SK-N-SH (cell line): ENCODE results near the gene GRIK1. TPM values are rescaled to one million over a fixed set of nuclear protein-coding genes. Genes with fewer than 3 reads are reported as not detected.

Source experiments
- CTCF ChIA-PET: fragments of 300-600, 350-600 bp; formaldehyde crosslinking; extraction: SDS; loops from one replicate; lab custom pipeline; 2021; lab: Yijun Ruan, JAX
- POLR2A ChIA-PET: fragments of 350-600 bp; sonication (Branson Sonifier 250); formaldehyde crosslinking; extraction: SDS; loops from one replicate; lab custom pipeline; 2020; ENCODE audit warnings: antibody characterized with exemption, inconsistent platforms; lab: Yijun Ruan, JAX
- DNase-seq: peaks from one replicate; pipeline ENCODE4 v3.0.0; 2012
- H2AFZ ChIP-seq: fragments of 200-600 bp; sonication (generic); 2 replicates; pipeline ENCODE4 v1.8.1; 2016; ENCODE audit warnings: antibody characterized with exemption, mild to moderate bottlenecking, low read depth
- H3F3A ChIP-seq: fragments of 200-600 bp; sonication (generic); replicated peaks from 2 replicates; pipeline ENCODE3; 2016; ENCODE audit warnings: antibody characterized with exemption, mild to moderate bottlenecking; ENCODE audit not compliant: insufficient read depth
- H3K27ac ChIP-seq, 2 experiments: fragments of 200-500 bp in 1 of 2; fragments of 200-600 bp in 1 of 2; sonication (Bioruptor generic) in 1 of 2; sonication (generic), shearing (Covaris generic) in 1 of 2; 2 replicates each; pipeline versions ENCODE4 v1.5.1 to v1.6.1; 2014 to 2016; ENCODE audit warnings: low read depth in 2 of 2, inconsistent platforms in 1 of 2, low read length in 1 of 2, mild to moderate bottlenecking in 1 of 2, mixed read lengths in 1 of 2
- H3K27me3 ChIP-seq: fragments of 200-600 bp; sonication (generic), shearing (Covaris generic); 2 replicates; pipeline ENCODE4 v1.6.1; 2016; ENCODE audit warnings: mixed run types; ENCODE audit not compliant: insufficient read depth
- H3K36me3 ChIP-seq, 2 experiments: fragments of 200-500 bp in 1 of 2; fragments of 200-600 bp in 1 of 2; sonication (Bioruptor generic) in 1 of 2; sonication (generic) in 1 of 2; replicated peaks in 1 of 2; 2 replicates each; pipeline versions ENCODE3 to v1.5.1; 2014 to 2016; ENCODE audit warnings: low read length in 1 of 2, mild to moderate bottlenecking in 1 of 2; ENCODE audit not compliant: insufficient read depth in 2 of 2, control insufficient read depth in 1 of 2
- H3K4me1 ChIP-seq, 2 experiments: fragments of 200-500 bp in 1 of 2; fragments of 200-600 bp in 1 of 2; sonication (Bioruptor generic) in 1 of 2; sonication (generic), shearing (Covaris generic) in 1 of 2; 2 replicates each; pipeline versions ENCODE4 v1.5.1 to v1.6.1; 2014 to 2016; ENCODE audit warnings: low read depth in 1 of 2, low read length in 1 of 2, mixed run types in 1 of 2; ENCODE audit not compliant: insufficient read depth in 2 of 2, control insufficient read depth in 1 of 2
- H3K4me2 ChIP-seq: fragments of 200-600 bp; sonication (generic), shearing (Covaris generic); 2 replicates; pipeline ENCODE4 v1.6.1; 2017; ENCODE audit warnings: mixed run types
- H3K4me3 ChIP-seq, 2 experiments: fragments of 200-500 bp in 1 of 2; fragments of 200-600 bp in 1 of 2; sonication (Bioruptor generic) in 1 of 2; sonication (generic), shearing (Covaris generic) in 1 of 2; 2 replicates each; pipeline versions ENCODE4 v1.5.1 to v1.8.1; 2014 to 2016; ENCODE audit warnings: low read depth in 2 of 2, inconsistent platforms in 1 of 2, low read length in 1 of 2, mild to moderate bottlenecking in 1 of 2, mixed read lengths in 1 of 2, moderate library complexity in 1 of 2
- H3K79me2 ChIP-seq: fragments of 200-600 bp; sonication (generic); 2 replicates; pipeline ENCODE4 v1.8.1; 2017; ENCODE audit warnings: mild to moderate bottlenecking; ENCODE audit not compliant: insufficient read depth
- H3K9ac ChIP-seq: fragments of 200-600 bp; sonication (generic); 2 replicates; pipeline ENCODE4 v1.6.1; 2017; ENCODE audit warnings: mixed run types
- H3K9me2 ChIP-seq: fragments of 200-600 bp; sonication (generic); 2 replicates; pipeline ENCODE4 v1.6.1; 2017; ENCODE audit warnings: mixed run types
- H3K9me3 ChIP-seq: fragments of 200-600 bp; sonication (generic); 2 replicates; pipeline ENCODE4 v1.6.1; 2017; ENCODE audit warnings: mixed run types, mild to moderate bottlenecking, moderate library complexity
- H4K20me1 ChIP-seq: fragments of 200-600 bp; sonication (generic); 2 replicates; pipeline ENCODE4 v1.6.1; 2017; ENCODE audit warnings: mild to moderate bottlenecking, mixed run types; ENCODE audit not compliant: insufficient read depth
- CHD2 ChIP-seq: fragments of 150-350 bp; IDR thresholded peaks from 2 replicates; pipeline ENCODE4 v1.6.1; 2018; ENCODE audit warnings: low read length; ENCODE audit not compliant: partially characterized antibody
- ELF1 ChIP-seq: IDR thresholded peaks from 2 replicates; pipeline ENCODE4 v1.4.0; 2012
- EZH2phosphoT487 ChIP-seq: fragments of 200-600 bp; sonication (generic); IDR thresholded peaks from 2 replicates; pipeline ENCODE4 v1.6.1; 2017; ENCODE audit warnings: low read depth, mixed run types, mild to moderate bottlenecking, antibody characterized with exemption, moderate library complexity, borderline replicate concordance
- FOSL2 ChIP-seq: IDR thresholded peaks from 2 replicates; pipeline ENCODE4 v1.4.0; 2012; ENCODE audit warnings: low read depth, mild to moderate bottlenecking, moderate library complexity, borderline replicate concordance
- FOXJ3 ChIP-seq: sonication (generic); formaldehyde crosslinking; IDR thresholded peaks from 2 replicates; pipeline ENCODE4 v1.5.1; 2020; ENCODE audit warnings: mild to moderate bottlenecking, missing genetic modification reagents
- FOXM1 ChIP-seq: IDR thresholded peaks from 2 replicates; pipeline ENCODE4 v1.4.0; 2012; ENCODE audit warnings: low read depth, mild to moderate bottlenecking
- GABPA ChIP-seq: IDR thresholded peaks from 2 replicates; pipeline ENCODE4 v1.4.0; 2012; ENCODE audit warnings: low read depth, mild to moderate bottlenecking
- GATA2 ChIP-seq: sonication (generic); formaldehyde crosslinking; IDR thresholded peaks from 2 replicates; pipeline ENCODE4 v1.5.0; 2020; ENCODE audit warnings: mild to moderate bottlenecking, missing genetic modification reagents
- MEF2A ChIP-seq: IDR thresholded peaks from 2 replicates; pipeline ENCODE4 v1.4.0; 2012; ENCODE audit warnings: low read depth, borderline replicate concordance
- NFIC ChIP-seq: IDR thresholded peaks from 2 replicates; pipeline ENCODE4 v1.4.0; 2012; ENCODE audit warnings: borderline replicate concordance
- POLR2AphosphoS5 ChIP-seq: IDR thresholded peaks from 2 replicates; pipeline ENCODE4 v1.6.1; 2012; ENCODE audit warnings: low read depth, low read length
- RAD21 ChIP-seq: IDR thresholded peaks from 2 replicates; pipeline ENCODE4 v1.6.1; 2012; ENCODE audit warnings: mild to moderate bottlenecking, low read length
- RFX5 ChIP-seq: IDR thresholded peaks from 2 replicates; pipeline ENCODE4 v1.6.1; 2012; ENCODE audit warnings: mild to moderate bottlenecking, improper control_type of control experiment, low read length
- RXRA ChIP-seq: IDR thresholded peaks from 2 replicates; pipeline ENCODE4 v1.4.0; 2012; ENCODE audit warnings: low read depth, mild to moderate bottlenecking, borderline replicate concordance
- USF1 ChIP-seq: IDR thresholded peaks from 2 replicates; pipeline ENCODE4 v1.4.0; 2012; ENCODE audit warnings: low read depth, borderline replicate concordance
- ZBTB33 ChIP-seq: IDR thresholded peaks from 2 replicates; pipeline ENCODE4 v1.4.0; 2012; ENCODE audit warnings: low read depth, borderline replicate concordance
- WGBS: methylation state at CpG from one replicate; pipeline ENCODE4 v1.1.6; 2017; ENCODE audit warnings: low lambda C conversion rate; 5-methylcytosine and 5-hydroxymethylcytosine counted together
- polyA plus RNA-seq, 3 experiments: library from polyadenylated mRNA; depleted of rRNA; stranded (reverse); fragments of >200 nt; gene quantifications; 2 replicates each; pipeline ENCODE4 v1.2.3, GENCODE V29; 2012

The GRIK1 gene
- polyA plus RNA-seq, 1 of the 3 experiments (the other 2 are of a cell fraction): not detected

GRCh38 chr21:29749957-29750356 is 189.8 kb downstream of the GRIK1 start:
- H3K9me2 ChIP-seq: no peaks in the 10 kb centered on the region
- H3K27me3 ChIP-seq: no peaks in the 10 kb centered on the region; the same call in 1 of the 2 replicates
- POLR2A ChIA-PET: no interaction called here
- H3K79me2 ChIP-seq: no peaks in the 10 kb centered on the region
- H3K27ac ChIP-seq: no peak overlapping the region
- H4K20me1 ChIP-seq: no peaks in the 10 kb centered on the region
- H3K9me3 ChIP-seq: no peaks in the 10 kb centered on the region
- no peaks in the 10 kb centered on the region for H3K4me1 ChIP-seq
- no peaks in the 10 kb centered on the region for H3F3A ChIP-seq
- TF ChIP-seq EZH2phosphoT487 (no peak), RAD21 (no peak), RXRA (no peak), USF1 (no peak), ZBTB33 (no peak), NFIC (no peak), ELF1 (no peak), CHD2 (no peak), RFX5 (no peak), FOXM1 (no peak), MEF2A (no peak), GABPA (no peak), POLR2AphosphoS5 (no peak)
- no peaks in the 10 kb centered on the region for H3K36me3 ChIP-seq
- no peak overlapping the region for H3K4me2 ChIP-seq
- CTCF ChIA-PET: no interaction called here
- 86% methylated on average over 1 of the region's 1 CpG for WGBS
- no peak overlapping the region for H3K9ac ChIP-seq
- H2AFZ ChIP-seq: no peak overlapping the region
- no peak overlapping the region for H3K4me3 ChIP-seq
- DNase-seq: no peak

GRCh38 chr21:29749223-29749622 is 190.6 kb downstream of the GRIK1 start:
- Histone ChIP-seq H3K9ac (no peak overlapping the region), H3K4me3 (no peak overlapping the region), H2AFZ (no peak overlapping the region), H3F3A (no peaks in the 10 kb centered on the region), H3K9me3 (no peaks in the 10 kb centered on the region), H3K36me3 (no peaks in the 10 kb centered on the region), H3K4me2 (no peak overlapping the region), H4K20me1 (no peaks in the 10 kb centered on the region), H3K27ac (no peak overlapping the region), H3K79me2 (no peaks in the 10 kb centered on the region), H3K9me2 (no peaks in the 10 kb centered on the region), H3K27me3 (no peaks in the 10 kb centered on the region; the same call in 1 of the 2 replicates), H3K4me1 (no peaks in the 10 kb centered on the region)
- ChIA-PET CTCF (no interaction called here), POLR2A (no interaction called here)
- WGBS: 25% methylated on average over 3 of the region's 3 CpGs
- DNase-seq: no peak
- no peak for TF ChIP-seq FOSL2
- no peak for TF ChIP-seq FOXJ3
- no peak for TF ChIP-seq GATA2
- no peak for TF ChIP-seq EZH2phosphoT487
- no peak for TF ChIP-seq GABPA
- no peak for TF ChIP-seq POLR2AphosphoS5
